Suprapubic skin (tissue), 4 donors: ENCODE results near the gene F10. TPM values are rescaled to one million over a fixed set of nuclear protein-coding genes. Genes with fewer than 3 reads are reported as not detected.
A peak's percentile ranks its signal among the peaks of the same experiment; 100 is the strongest.

Experiments used
- DNase-seq, 2 donors: peaks; one replicate each; pipeline ENCODE4 v3.0.0-alpha.2; 2019; ENCODE audit warnings: low spot score in 2 of 2
- H3K27ac ChIP-seq: fragments of 200-600 bp; sonication (generic); one replicate; pipeline ENCODE4 v1.5.1; 2019
- H3K27me3 ChIP-seq: fragments of 200-600 bp; sonication (generic); one replicate; pipeline ENCODE4 v1.5.1; 2019
- H3K36me3 ChIP-seq: fragments of 200-600 bp; sonication (generic); one replicate; pipeline ENCODE4 v1.5.1; 2019
- H3K4me1 ChIP-seq: fragments of 200-600 bp; sonication (generic); one replicate; pipeline ENCODE4 v1.5.1; 2019
- H3K4me3 ChIP-seq: fragments of 200-600 bp; sonication (generic); one replicate; pipeline ENCODE4 v1.5.1; 2019; ENCODE audit warnings: mild to moderate bottlenecking
- H3K9me3 ChIP-seq: fragments of 200-600 bp; sonication (generic); one replicate; pipeline ENCODE4 v1.5.1; 2019
- EP300 ChIP-seq: sonication (generic); formaldehyde crosslinking; IDR thresholded peaks from one replicate; pipeline ENCODE4 v1.6.1; 2017; ENCODE audit warnings: antibody characterized with exemption
- POLR2A ChIP-seq, 2 donors: fragments of 450-650 bp; IDR thresholded peaks; one replicate each; pipeline ENCODE4 v1.6.1; 2017; ENCODE audit warnings: antibody characterized with exemption in 2 of 2, mild to moderate bottlenecking in 2 of 2, moderate library complexity in 2 of 2
- POLR2AphosphoS5 ChIP-seq, 3 donors: sonication (generic); formaldehyde crosslinking; IDR thresholded peaks; one replicate each; pipeline ENCODE4 v1.6.1; 2017; ENCODE audit warnings: antibody characterized with exemption in 3 of 3
- WGBS: methylation state at CpG from one replicate; pipeline ENCODE4 v1.1.5; 2018; 5-methylcytosine and 5-hydroxymethylcytosine counted together
- total RNA-seq, 4 donors: library from RNA; depleted of rRNA; stranded (reverse); fragments of >200 nt; gene quantifications; one replicate each; pipeline ENCODE4 v1.1.0, GENCODE V29; 2016
- TF ChIP-seq, protein P1 (sequence below), 2 donors: fragments of 200-600 bp in 1 of 2; fragments of 450-650 bp in 1 of 2; sonication (generic) in 1 of 2; IDR thresholded peaks; one replicate each; pipeline ENCODE4 v1.5.1; 2016 to 2019; ENCODE audit warnings: antibody characterized with exemption in 2 of 2, mild to moderate bottlenecking in 1 of 2, moderate library complexity in 1 of 2

Gene F10
- total RNA-seq, 4 donors from 2014 or later = 4.9 to 7.8 (median 6.7) TPM

GRCh38 chr13:113153810-113154748, 31.5 kb downstream of the F10 start:
- Histone ChIP-seq H3K27ac (peak overlapping the region; percentile 53), H3K27me3 (no peaks in the 10 kb centered on the region), H3K4me1 (peaks cover 19% of the 10 kb centered on the region), H3K4me3 (peak overlapping the region; percentile 47), H3K36me3 (no peaks in the 10 kb centered on the region), H3K9me3 (no peaks in the 10 kb centered on the region)
- TF ChIP-seq POLR2A (IDR thresholded peaks at IDR 0.05) (no peak), EP300 (no peak), POLR2AphosphoS5 (IDR thresholded peaks at IDR 0.05) (no peak)
- TF ChIP-seq, protein P1, sequence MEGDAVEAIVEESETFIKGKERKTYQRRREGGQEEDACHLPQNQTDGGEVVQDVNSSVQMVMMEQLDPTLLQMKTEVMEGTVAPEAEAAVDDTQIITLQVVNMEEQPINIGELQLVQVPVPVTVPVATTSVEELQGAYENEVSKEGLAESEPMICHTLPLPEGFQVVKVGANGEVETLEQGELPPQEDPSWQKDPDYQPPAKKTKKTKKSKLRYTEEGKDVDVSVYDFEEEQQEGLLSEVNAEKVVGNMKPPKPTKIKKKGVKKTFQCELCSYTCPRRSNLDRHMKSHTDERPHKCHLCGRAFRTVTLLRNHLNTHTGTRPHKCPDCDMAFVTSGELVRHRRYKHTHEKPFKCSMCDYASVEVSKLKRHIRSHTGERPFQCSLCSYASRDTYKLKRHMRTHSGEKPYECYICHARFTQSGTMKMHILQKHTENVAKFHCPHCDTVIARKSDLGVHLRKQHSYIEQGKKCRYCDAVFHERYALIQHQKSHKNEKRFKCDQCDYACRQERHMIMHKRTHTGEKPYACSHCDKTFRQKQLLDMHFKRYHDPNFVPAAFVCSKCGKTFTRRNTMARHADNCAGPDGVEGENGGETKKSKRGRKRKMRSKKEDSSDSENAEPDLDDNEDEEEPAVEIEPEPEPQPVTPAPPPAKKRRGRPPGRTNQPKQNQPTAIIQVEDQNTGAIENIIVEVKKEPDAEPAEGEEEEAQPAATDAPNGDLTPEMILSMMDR (IDR thresholded peaks at IDR 0.05) = no peak
- WGBS = 7% methylated on average over 30 of the region's 76 CpGs
- DNase-seq = peak; percentile 90

DNA sequence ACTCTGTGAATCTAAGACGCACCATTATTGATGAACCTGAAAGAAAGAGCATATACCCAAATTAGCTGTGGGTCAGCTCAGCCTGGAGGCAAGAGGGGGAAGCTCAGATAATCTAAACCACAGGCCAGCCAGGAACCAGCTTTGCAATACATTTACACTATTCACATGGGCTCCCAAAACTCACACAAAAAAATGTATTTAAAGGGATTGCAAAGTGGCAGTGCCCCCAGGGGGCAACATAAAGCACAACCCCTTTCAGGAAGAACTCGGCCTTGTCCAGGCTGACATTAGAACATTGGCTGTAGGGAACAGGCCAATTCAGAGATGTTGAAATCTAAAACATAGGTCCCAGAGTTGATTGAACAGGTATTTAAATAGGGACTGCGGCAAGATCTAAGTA, 32.6 kb downstream of the F10 start:
- DNase-seq = no peak
- H3K27ac ChIP-seq = no peak overlapping the region
- H3K27me3 ChIP-seq = peaks cover 3% of the 10 kb centered on the region
- 86% methylated on average over 3 of the region's 3 CpGs for WGBS
- peaks cover 19% of the 10 kb centered on the region for H3K4me1 ChIP-seq
- H3K36me3 ChIP-seq = no peaks in the 10 kb centered on the region
- H3K4me3 ChIP-seq = no peak overlapping the region
- TF ChIP-seq, protein P1 (IDR thresholded peaks at IDR 0.05) = no peak
- TF ChIP-seq POLR2A (IDR thresholded peaks at IDR 0.05) (no peak), POLR2AphosphoS5 (IDR thresholded peaks at IDR 0.05) (no peak), EP300 (no peak)
- H3K9me3 ChIP-seq = no peaks in the 10 kb centered on the region

GRCh38 chr13:113155982-113156655, 33.5 kb downstream of the F10 start:
- Histone ChIP-seq H3K4me3 (no peak overlapping the region), H3K27ac (no peak overlapping the region), H3K4me1 (peaks cover 19% of the 10 kb centered on the region), H3K9me3 (no peaks in the 10 kb centered on the region), H3K27me3 (peaks cover 6% of the 10 kb centered on the region), H3K36me3 (no peaks in the 10 kb centered on the region)
- TF ChIP-seq EP300 (no peak), POLR2AphosphoS5 (IDR thresholded peaks at IDR 0.05) (no peak), POLR2A (IDR thresholded peaks at IDR 0.05) (no peak)
- TF ChIP-seq, protein P1 (IDR thresholded peaks at IDR 0.05) = no peak
- DNase-seq = no peak
- WGBS = 88% methylated on average over 9 of the region's 9 CpGs

GRCh38 chr13:113157206-113157928, 34.8 kb downstream of the F10 start:
- TF ChIP-seq, protein P1 (IDR thresholded peaks at IDR 0.05) = no peak
- H3K27me3 ChIP-seq = peaks cover 12% of the 10 kb centered on the region
- no peaks in the 10 kb centered on the region for H3K36me3 ChIP-seq
- H3K9me3 ChIP-seq = no peaks in the 10 kb centered on the region
- no peak for DNase-seq
- no peak overlapping the region for H3K27ac ChIP-seq
- 68% methylated on average over 12 of the region's 12 CpGs for WGBS
- no peak overlapping the region for H3K4me3 ChIP-seq
- H3K4me1 ChIP-seq = peaks cover 13% of the 10 kb centered on the region
